ENCODE data around the gene NEDD9. TPM values are rescaled to one million over a fixed set of nuclear protein-coding genes. Genes with fewer than 3 reads are reported as not detected.

Gene NEDD9
- total and polyA plus RNA-seq, 2 of the 13 experiments (the other 11 are each of a cell fraction or from before 2014, with no cell fraction given): 27.1 to 389 TPM

- no peak for TF ChIP-seq JDP2 (CRISPR knock-in tag; IDR thresholded peaks at IDR 0.05; ENCODE audit: borderline replicate concordance)
- peak; percentile 88 for TF ChIP-seq PPARG (CRISPR knock-in tag; conservative IDR thresholded peaks at IDR 0.05)
- TF ChIP-seq, protein P1, sequence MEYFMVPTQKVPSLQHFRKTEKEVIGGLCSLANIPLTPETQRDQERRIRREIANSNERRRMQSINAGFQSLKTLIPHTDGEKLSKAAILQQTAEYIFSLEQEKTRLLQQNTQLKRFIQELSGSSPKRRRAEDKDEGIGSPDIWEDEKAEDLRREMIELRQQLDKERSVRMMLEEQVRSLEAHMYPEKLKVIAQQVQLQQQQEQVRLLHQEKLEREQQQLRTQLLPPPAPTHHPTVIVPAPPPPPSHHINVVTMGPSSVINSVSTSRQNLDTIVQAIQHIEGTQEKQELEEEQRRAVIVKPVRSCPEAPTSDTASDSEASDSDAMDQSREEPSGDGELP (IDR thresholded peaks at IDR 0.05; ENCODE audit: borderline replicate concordance, low read depth): peak; percentile 85
- peak; percentile 66; the same call in 1 of the 2 replicates for TF ChIP-seq FOXO1 (CRISPR knock-in tag; IDR thresholded peaks at IDR 0.05)
- TF ChIP-seq, protein P2, sequence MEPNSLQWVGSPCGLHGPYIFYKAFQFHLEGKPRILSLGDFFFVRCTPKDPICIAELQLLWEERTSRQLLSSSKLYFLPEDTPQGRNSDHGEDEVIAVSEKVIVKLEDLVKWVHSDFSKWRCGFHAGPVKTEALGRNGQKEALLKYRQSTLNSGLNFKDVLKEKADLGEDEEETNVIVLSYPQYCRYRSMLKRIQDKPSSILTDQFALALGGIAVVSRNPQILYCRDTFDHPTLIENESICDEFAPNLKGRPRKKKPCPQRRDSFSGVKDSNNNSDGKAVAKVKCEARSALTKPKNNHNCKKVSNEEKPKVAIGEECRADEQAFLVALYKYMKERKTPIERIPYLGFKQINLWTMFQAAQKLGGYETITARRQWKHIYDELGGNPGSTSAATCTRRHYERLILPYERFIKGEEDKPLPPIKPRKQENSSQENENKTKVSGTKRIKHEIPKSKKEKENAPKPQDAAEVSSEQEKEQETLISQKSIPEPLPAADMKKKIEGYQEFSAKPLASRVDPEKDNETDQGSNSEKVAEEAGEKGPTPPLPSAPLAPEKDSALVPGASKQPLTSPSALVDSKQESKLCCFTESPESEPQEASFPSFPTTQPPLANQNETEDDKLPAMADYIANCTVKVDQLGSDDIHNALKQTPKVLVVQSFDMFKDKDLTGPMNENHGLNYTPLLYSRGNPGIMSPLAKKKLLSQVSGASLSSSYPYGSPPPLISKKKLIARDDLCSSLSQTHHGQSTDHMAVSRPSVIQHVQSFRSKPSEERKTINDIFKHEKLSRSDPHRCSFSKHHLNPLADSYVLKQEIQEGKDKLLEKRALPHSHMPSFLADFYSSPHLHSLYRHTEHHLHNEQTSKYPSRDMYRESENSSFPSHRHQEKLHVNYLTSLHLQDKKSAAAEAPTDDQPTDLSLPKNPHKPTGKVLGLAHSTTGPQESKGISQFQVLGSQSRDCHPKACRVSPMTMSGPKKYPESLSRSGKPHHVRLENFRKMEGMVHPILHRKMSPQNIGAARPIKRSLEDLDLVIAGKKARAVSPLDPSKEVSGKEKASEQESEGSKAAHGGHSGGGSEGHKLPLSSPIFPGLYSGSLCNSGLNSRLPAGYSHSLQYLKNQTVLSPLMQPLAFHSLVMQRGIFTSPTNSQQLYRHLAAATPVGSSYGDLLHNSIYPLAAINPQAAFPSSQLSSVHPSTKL (CRISPR knock-in tag; IDR thresholded peaks at IDR 0.05): peak; percentile 85
- TF ChIP-seq ZNF510 (CRISPR knock-in tag; IDR thresholded peaks at IDR 0.05; ENCODE audit: low read depth): no peak
- TF ChIP-seq ZBTB20 (CRISPR knock-in tag; IDR thresholded peaks at IDR 0.05; ENCODE audit: borderline replicate concordance, low read depth): 0 out of 2 replicates have a peak, but pooled peaks have one; percentile 68
- TF ChIP-seq XBP1 (CRISPR knock-in tag; IDR thresholded peaks at IDR 0.05): no peak
- no peak for TF ChIP-seq MLXIP (CRISPR knock-in tag; IDR thresholded peaks at IDR 0.05; ENCODE audit: borderline replicate concordance)
- TF ChIP-seq ZNF709 (CRISPR knock-in tag; IDR thresholded peaks at IDR 0.05): no peak
- TF ChIP-seq ATF1 (CRISPR knock-in tag; IDR thresholded peaks at IDR 0.05): peak; percentile 82
- peak; percentile 41; the same call in 1 of the 2 replicates for TF ChIP-seq ISL2 (CRISPR knock-in tag; IDR thresholded peaks at IDR 0.05)
- peak; percentile 74; the same call in 1 of the 2 replicates for TF ChIP-seq ZBTB21 (CRISPR knock-in tag; IDR thresholded peaks at IDR 0.05)
- TF ChIP-seq EP300 (IDR thresholded peaks at IDR 0.05; ENCODE audit: low read depth in 2 of 2, low read length in 2 of 2): peak in 1 of 2 experiments; percentile 64; a peak in 1 of 4 replicates
- TF ChIP-seq EP300 (CRISPR knock-in tag; IDR thresholded peaks at IDR 0.05; ENCODE audit: borderline replicate concordance): no peak
- peak; percentile 55; the same call in 1 of the 2 replicates for TF ChIP-seq ZNF292 (CRISPR knock-in tag; IDR thresholded peaks at IDR 0.05; ENCODE audit: borderline replicate concordance, low read depth)
- TF ChIP-seq NCOR1 (IDR thresholded peaks at IDR 0.05; ENCODE audit: borderline replicate concordance, low read length): peak; percentile 62; the same call in 1 of the 2 replicates
- no peak for TF ChIP-seq PHF20 (CRISPR knock-in tag; IDR thresholded peaks at IDR 0.05)
- TF ChIP-seq SRY (CRISPR knock-in tag; IDR thresholded peaks at IDR 0.05): no peak
- no peak for TF ChIP-seq FOXM1 (CRISPR knock-in tag; IDR thresholded peaks at IDR 0.05)
- no peak for TF ChIP-seq MTA3 (CRISPR knock-in tag; IDR thresholded peaks at IDR 0.05)
Observed at GRCh38 chr6:11270030-11271027, 37.9 kb upstream of the NEDD9 start (continued).

Data from HepG2 (cell line).